Measurements from ENCODE around the gene TIMM9.
"Not testable (repeated sequence)": the region's sequence is repeated elsewhere in the genome, so short reads cannot be mapped to it uniquely, and the experiment has no call there.

TIMM9 gene

GRCh38 chr14:58362798-58363412 is 64.4 kb downstream of the TIMM9 start:
- H3K27ac Mint-ChIP-seq, result no peak overlapping the region
- no peak overlapping the region for H3K4me3 Mint-ChIP-seq
- H3K4me1 Mint-ChIP-seq, result no peaks in the 10 kb centered on the region
- H3K36me3 Mint-ChIP-seq, result peaks cover 55% of the 10 kb centered on the region
- no peak for ATAC-seq
- no peaks in the 10 kb centered on the region for H3K27me3 Mint-ChIP-seq
- H3K9me3 Mint-ChIP-seq, result no peaks in the 10 kb centered on the region

GRCh38 chr14:58362272-58362671 is 65.1 kb downstream of the TIMM9 start:
- not testable (repeated sequence) for ATAC-seq, H3K27me3 Mint-ChIP-seq, H3K4me3 Mint-ChIP-seq, H3K27ac Mint-ChIP-seq, H3K4me1 Mint-ChIP-seq, H3K9me3 Mint-ChIP-seq
- H3K36me3 Mint-ChIP-seq, result peaks cover 49% of the 10 kb centered on the region
